Activated B cell treated with CpG ODN at 0.5 μM for 24 hours (primary cell): ENCODE measurements around the gene COL5A1. TPM values are rescaled to one million over a fixed set of nuclear protein-coding genes. Genes with fewer than 3 reads are reported as not detected.
A peak's percentile ranks its signal among the peaks of the same experiment; 100 is the strongest.

ENCODE experiments used
- ATAC-seq: fragments of 200-7000 bp; cut with Tn5 transposase; one replicate; pipeline ENCODE4 v1.10.0; 2021; ENCODE audit warnings: low read depth, mild to moderate bottlenecking, moderate library complexity
- CTCF ChIA-PET: fragments of 350-600 bp; sonication (Branson Sonifier 250); formaldehyde crosslinking; loops from one replicate; lab custom pipeline; 2021; ENCODE audit warnings: antibody characterized with exemption; lab: Charles Lee
- POLR2A ChIA-PET: fragments of 350-600 bp; sonication (Branson Sonifier 250); formaldehyde crosslinking; loops from one replicate; lab custom pipeline; 2021; ENCODE audit warnings: antibody characterized with exemption; lab: Charles Lee
- DNase-seq: peaks from one replicate; pipeline ENCODE4 v3.0.0; 2022
- H3K27ac Mint-ChIP-seq: one replicate; pipeline ENCODE4 v1.8.0; 2020; ENCODE audit warnings: mixed read lengths
- H3K27me3 Mint-ChIP-seq: one replicate; pipeline ENCODE4 v1.8.0; 2021; ENCODE audit warnings: mixed read lengths
- H3K36me3 Mint-ChIP-seq: one replicate; pipeline ENCODE4 v1.8.0; 2021; ENCODE audit warnings: low read depth, mixed read lengths
- H3K4me1 Mint-ChIP-seq: one replicate; pipeline ENCODE4 v1.8.0; 2021; ENCODE audit warnings: mixed read lengths
- H3K4me3 Mint-ChIP-seq: one replicate; pipeline ENCODE4 v1.8.0; 2020; ENCODE audit warnings: mild to moderate bottlenecking, mixed read lengths
- H3K9me3 Mint-ChIP-seq: one replicate; pipeline ENCODE4 v1.8.0; 2020; ENCODE audit warnings: mixed read lengths
- intact Hi-C: fragments of 100-400 bp; cut with micrococcal nuclease; formaldehyde crosslinking; loops from one replicate; pipeline ENCODE4 v1.15.1; 2024
- total RNA-seq: library from RNA; stranded (reverse); gene quantifications from 2 replicates; pipeline ENCODE4 v1.2.3, GENCODE V29; 2022
- TF ChIP-seq, protein P1 (sequence below): fragments of 200-600 bp; IDR thresholded peaks from one replicate; pipeline ENCODE4 v1.8.0; 2022; ENCODE audit warnings: antibody characterized with exemption, mild to moderate bottlenecking

COL5A1 gene
- total RNA-seq, 1 donor from 2014 or later, result 0.02 TPM

DNA sequence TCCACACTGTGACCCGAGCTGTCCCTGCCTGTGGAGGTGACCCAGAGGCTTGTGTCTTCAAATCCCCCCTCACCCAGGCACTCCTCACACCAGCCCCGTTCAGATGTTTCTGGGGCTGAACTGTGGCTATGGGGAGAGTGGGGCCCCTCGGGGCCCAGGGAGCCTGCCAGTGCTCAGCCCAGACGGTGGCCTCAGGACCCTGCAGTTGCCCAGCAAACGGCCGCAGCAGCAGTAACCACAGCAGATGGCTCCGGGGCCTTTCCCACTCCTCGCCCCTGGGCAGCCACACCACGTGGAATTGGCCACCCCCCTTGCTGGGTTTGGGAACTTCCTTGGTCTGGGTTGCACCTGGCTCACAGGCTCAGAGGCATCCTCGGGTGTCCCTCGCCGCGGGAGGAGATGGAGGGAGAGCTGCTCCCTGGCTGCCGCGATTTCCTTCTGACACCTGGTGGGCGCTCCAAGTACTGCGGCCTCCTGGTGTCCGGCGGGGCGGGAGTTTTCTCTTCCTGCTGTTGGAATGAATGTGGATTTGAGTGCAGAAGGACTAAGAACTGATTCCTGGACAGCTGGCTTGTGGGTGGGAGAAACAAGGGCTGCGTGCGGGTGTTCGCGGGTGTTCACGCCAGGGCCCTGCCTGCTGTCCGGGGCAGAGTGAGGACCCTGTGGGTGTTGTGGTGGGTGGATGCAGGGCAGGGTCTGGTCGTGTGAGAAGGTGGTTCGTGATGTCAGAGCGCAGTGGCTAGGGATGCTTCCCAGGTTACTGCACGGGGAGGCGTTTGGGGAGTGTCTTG, 97.5 kb downstream of the COL5A1 start:
- intact Hi-C loops, result no loop called here

DNA sequence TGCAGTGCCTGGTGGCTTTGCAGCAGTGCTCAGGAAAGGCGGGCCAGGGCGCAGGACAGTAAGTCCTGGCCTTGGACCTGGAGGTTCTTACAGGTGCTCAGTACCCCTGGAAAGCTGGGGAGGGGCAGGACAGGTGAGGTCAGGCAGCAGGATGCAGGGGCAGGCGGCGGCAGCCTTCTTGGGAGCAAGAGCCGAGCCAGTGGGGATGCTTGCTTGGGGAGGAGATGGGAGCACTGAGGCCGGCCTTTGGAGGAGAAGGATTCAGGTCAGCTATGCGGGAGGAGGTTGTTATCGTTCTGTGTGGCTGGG, 98.0 kb downstream of the COL5A1 start:
- TF ChIP-seq, protein P1, sequence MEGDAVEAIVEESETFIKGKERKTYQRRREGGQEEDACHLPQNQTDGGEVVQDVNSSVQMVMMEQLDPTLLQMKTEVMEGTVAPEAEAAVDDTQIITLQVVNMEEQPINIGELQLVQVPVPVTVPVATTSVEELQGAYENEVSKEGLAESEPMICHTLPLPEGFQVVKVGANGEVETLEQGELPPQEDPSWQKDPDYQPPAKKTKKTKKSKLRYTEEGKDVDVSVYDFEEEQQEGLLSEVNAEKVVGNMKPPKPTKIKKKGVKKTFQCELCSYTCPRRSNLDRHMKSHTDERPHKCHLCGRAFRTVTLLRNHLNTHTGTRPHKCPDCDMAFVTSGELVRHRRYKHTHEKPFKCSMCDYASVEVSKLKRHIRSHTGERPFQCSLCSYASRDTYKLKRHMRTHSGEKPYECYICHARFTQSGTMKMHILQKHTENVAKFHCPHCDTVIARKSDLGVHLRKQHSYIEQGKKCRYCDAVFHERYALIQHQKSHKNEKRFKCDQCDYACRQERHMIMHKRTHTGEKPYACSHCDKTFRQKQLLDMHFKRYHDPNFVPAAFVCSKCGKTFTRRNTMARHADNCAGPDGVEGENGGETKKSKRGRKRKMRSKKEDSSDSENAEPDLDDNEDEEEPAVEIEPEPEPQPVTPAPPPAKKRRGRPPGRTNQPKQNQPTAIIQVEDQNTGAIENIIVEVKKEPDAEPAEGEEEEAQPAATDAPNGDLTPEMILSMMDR, result no peak
- Mint-ChIP-seq H3K27ac (no peak overlapping the region), H3K27me3 (peaks cover 4% of the 10 kb centered on the region), H3K4me3 (no peak overlapping the region), H3K4me1 (no peaks in the 10 kb centered on the region), H3K9me3 (no peaks in the 10 kb centered on the region), H3K36me3 (no peaks in the 10 kb centered on the region)
- intact Hi-C loops, result no loop called here
- ATAC-seq (no peak), DNase-seq (no peak)
- ChIA-PET CTCF (interaction anchor here (1.0 kb wide), 1 partner anchor 569 kb away, joined by 5 read pairs; no protein-coding TSS in a partner anchor), POLR2A (no interaction called here)

More for the DNA sequence above, 97.5 kb downstream of the COL5A1 start:
- no peaks in the 10 kb centered on the region for H3K9me3 Mint-ChIP-seq
- ChIA-PET CTCF (interaction anchor here (0.7 to 1.0 kb wide), 2 partner anchors 289 to 568 kb away, joined by 3 to 5 read pairs; no protein-coding TSS in a partner anchor), POLR2A (no interaction called here)
- peaks cover 4% of the 10 kb centered on the region for H3K27me3 Mint-ChIP-seq
- peak; percentile 28 for DNase-seq
- no peak for ATAC-seq
- TF ChIP-seq, protein P1, result no peak
- no peak overlapping the region for H3K4me3 Mint-ChIP-seq
- no peak overlapping the region for H3K27ac Mint-ChIP-seq
- no peaks in the 10 kb centered on the region for H3K4me1 Mint-ChIP-seq
- no peaks in the 10 kb centered on the region for H3K36me3 Mint-ChIP-seq

DNA sequence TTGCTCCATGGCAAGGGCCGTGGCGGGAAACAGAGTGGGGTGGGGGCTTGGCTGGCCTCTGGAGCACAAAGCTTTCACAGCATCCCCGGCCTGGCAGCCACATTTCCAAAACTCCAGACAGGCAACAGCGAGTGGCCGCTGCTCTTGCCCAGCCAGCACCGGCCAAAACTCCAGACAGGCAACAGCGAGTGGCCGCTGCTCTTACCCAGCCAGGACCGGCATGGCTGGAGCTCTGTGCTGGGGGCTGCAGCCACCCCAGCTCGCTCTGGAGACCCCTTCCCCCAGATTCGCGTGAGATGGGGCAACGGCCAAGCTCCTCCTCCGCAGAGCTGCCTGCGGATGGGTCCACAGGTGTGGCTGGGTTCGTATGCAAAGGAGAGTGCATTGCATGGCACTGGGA, 98.5 kb downstream of the COL5A1 start:
- no peak for DNase-seq
- no peaks in the 10 kb centered on the region for H3K36me3 Mint-ChIP-seq
- intact Hi-C loops, result no loop called here

DNA sequence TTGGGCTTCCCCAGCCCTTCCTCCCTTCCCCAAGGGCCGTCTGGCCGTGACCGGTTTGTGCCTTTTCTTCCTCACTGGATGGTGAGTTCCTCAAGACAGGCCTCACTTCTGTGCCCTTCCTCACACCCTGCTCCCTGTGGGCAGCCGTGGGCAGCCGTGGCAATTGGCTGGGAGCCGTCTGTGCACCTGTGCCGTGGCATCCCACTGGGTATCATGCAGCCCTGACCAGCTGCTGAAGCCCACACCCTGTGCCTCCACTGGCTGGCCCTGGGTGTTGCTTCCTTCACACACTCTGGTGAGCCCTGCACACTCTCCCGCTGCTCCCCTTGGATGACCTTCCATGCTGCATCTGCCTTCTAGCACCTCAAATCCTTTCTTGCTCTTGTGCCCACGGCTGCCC, 100.2 kb downstream of the COL5A1 start:
- ChIA-PET POLR2A (no interaction called here), CTCF (no interaction called here)
- peaks cover 2% of the 10 kb centered on the region for H3K27me3 Mint-ChIP-seq
- intact Hi-C loops, result no loop called here
- H3K9me3 Mint-ChIP-seq, result peaks cover 2% of the 10 kb centered on the region
- TF ChIP-seq, protein P1, result no peak
- no peak overlapping the region for H3K27ac Mint-ChIP-seq
- no peak for DNase-seq
- no peaks in the 10 kb centered on the region for H3K4me1 Mint-ChIP-seq
- H3K36me3 Mint-ChIP-seq, result no peaks in the 10 kb centered on the region
- no peak for ATAC-seq
- H3K4me3 Mint-ChIP-seq, result no peak overlapping the region

More for the DNA sequence above, 98.5 kb downstream of the COL5A1 start:
- ChIA-PET POLR2A (no interaction called here), CTCF (no interaction called here)
- no peaks in the 10 kb centered on the region for H3K4me1 Mint-ChIP-seq
- peaks cover 2% of the 10 kb centered on the region for H3K9me3 Mint-ChIP-seq
- no peak overlapping the region for H3K27ac Mint-ChIP-seq
- H3K27me3 Mint-ChIP-seq, result peaks cover 4% of the 10 kb centered on the region
- H3K4me3 Mint-ChIP-seq, result no peak overlapping the region
- ATAC-seq, result no peak
- TF ChIP-seq, protein P1, result no peak

DNA sequence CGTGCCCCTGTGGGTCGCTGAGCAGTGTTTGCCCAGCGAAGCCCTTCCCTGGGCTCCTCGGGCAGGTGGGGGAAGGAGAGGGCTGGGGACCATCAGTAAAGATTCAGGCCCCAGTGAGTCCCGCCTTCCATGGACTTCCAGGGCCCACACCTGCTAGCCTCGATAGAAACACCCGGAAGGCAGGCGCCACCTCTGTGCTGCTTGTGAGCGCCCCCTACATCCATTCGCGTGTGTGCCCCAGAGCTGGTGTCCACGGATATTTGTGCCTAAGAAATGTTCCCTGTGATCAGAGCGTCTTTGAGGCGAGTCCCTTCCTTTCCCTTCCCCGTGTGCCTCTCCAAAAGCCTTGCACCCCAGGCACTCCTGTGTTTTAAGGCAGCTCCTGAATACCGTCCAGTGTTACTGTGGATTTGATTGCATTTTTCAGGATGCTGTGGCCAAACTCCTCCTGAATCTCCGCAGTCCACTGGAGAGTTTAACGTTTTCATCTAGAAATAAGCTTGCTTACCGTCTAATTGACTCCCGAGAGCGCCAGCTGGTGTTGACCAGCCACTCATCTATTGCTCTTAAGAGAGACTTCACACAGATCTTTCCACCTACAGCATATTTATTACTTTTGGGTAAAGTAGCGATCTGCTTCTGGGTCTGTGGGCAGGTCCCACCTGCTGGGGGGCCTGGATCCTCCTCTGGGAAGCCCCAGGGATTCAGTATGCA, 101.4 kb downstream of the COL5A1 start:
- DNase-seq (no peak), ATAC-seq (no peak)
- TF ChIP-seq, protein P1, result no peak
- intact Hi-C loops, result no loop called here
- H3K27ac Mint-ChIP-seq, result no peak overlapping the region
- H3K36me3 Mint-ChIP-seq, result no peaks in the 10 kb centered on the region
- ChIA-PET CTCF (no interaction called here), POLR2A (no interaction called here)
- no peak overlapping the region for H3K4me3 Mint-ChIP-seq
- H3K4me1 Mint-ChIP-seq, result no peaks in the 10 kb centered on the region
- H3K9me3 Mint-ChIP-seq, result peaks cover 2% of the 10 kb centered on the region
- H3K27me3 Mint-ChIP-seq, result peaks cover 2% of the 10 kb centered on the region
